Measurements from ENCODE around the gene DENND6B.

The DENND6B gene

GRCh38 chr22:50298266-50298637 lies 28.6 kb downstream of the DENND6B start:
- H3K4me3 ChIP-seq (replicated peaks; ENCODE audit: low read depth, low read length) = no peak overlapping the region
- TF ChIP-seq CTCF (IDR thresholded peaks at IDR 0.05; ENCODE audit: low read depth, low read length, missing control alignments) = no peak

GRCh38 chr22:50297510-50298265 lies 29.1 kb downstream of the DENND6B start:
- H3K4me3 ChIP-seq (replicated peaks; ENCODE audit: low read depth, low read length) = no peak overlapping the region
- no peak for TF ChIP-seq CTCF (IDR thresholded peaks at IDR 0.05; ENCODE audit: low read depth, low read length, missing control alignments)
- DNase-seq (ENCODE audit: extremely low read depth, low read depth) = no peak

More at GRCh38 chr22:50298266-50298637, 28.6 kb downstream of the DENND6B start:
- DNase-seq (ENCODE audit: extremely low read depth, low read depth) = no peak

DNA sequence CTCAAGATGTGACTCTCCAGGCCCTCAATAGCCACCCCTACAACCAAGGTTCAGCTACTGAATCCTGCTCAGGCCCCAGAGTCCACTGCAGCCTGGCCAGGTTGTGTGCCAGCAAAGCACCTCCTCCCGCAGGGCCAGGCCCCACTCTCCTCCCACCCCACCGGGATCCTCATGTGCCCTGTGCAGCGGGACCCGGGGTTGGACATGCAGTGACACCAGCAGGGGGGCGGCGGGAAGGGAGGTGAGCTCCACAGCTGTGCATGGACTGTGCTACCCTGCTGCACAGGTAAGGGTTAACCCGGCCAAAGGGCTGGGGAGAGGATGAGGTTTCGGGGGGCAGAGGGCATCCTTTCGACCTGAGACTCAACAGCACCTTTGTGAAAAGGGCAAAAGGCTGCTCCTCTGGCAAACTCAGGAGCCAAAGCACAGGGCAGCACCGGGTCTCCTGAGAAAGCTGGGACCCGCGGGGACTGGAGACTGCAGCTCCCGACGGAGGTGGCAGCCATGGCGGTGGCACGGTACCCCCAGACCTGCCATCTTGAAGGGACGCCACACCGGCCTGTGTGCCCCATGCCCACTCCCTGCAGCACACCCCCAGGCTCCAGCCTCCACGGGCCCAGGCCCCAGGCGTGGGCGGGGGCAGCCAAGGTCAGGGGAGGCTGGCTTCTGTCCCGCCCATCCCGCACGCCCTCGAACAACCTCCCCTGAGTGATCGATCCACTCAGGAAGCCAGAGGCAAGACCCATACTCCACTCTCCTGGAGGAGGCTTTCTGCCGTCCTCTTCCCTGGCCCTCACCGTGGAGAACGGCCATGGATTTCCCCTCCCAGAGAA lies 29.9 kb downstream of the DENND6B start:
- no peak for DNase-seq (ENCODE audit: extremely low read depth, low read depth)
- H3K4me3 ChIP-seq (replicated peaks; ENCODE audit: low read depth, low read length) = no peak overlapping the region
- TF ChIP-seq CTCF (IDR thresholded peaks at IDR 0.05; ENCODE audit: low read depth, low read length, missing control alignments) = no peak

GRCh38 chr22:50294319-50294656 lies 32.5 kb downstream of the DENND6B start:
- DNase-seq (ENCODE audit: extremely low read depth, low read depth) = no peak
- TF ChIP-seq CTCF (IDR thresholded peaks at IDR 0.05; ENCODE audit: low read depth, low read length, missing control alignments) = no peak

GRCh38 chr22:50293441-50294318 lies 33.1 kb downstream of the DENND6B start:
- H3K4me3 ChIP-seq (replicated peaks; ENCODE audit: low read depth, low read length) = peak overlapping the region; percentile 32
- TF ChIP-seq CTCF (IDR thresholded peaks at IDR 0.05; ENCODE audit: low read depth, low read length, missing control alignments) = no peak
- DNase-seq (ENCODE audit: extremely low read depth, low read depth) = no peak

More at GRCh38 chr22:50294319-50294656, 32.5 kb downstream of the DENND6B start:
- peak overlapping the region; percentile 32 for H3K4me3 ChIP-seq (replicated peaks; ENCODE audit: low read depth, low read length)

DNA sequence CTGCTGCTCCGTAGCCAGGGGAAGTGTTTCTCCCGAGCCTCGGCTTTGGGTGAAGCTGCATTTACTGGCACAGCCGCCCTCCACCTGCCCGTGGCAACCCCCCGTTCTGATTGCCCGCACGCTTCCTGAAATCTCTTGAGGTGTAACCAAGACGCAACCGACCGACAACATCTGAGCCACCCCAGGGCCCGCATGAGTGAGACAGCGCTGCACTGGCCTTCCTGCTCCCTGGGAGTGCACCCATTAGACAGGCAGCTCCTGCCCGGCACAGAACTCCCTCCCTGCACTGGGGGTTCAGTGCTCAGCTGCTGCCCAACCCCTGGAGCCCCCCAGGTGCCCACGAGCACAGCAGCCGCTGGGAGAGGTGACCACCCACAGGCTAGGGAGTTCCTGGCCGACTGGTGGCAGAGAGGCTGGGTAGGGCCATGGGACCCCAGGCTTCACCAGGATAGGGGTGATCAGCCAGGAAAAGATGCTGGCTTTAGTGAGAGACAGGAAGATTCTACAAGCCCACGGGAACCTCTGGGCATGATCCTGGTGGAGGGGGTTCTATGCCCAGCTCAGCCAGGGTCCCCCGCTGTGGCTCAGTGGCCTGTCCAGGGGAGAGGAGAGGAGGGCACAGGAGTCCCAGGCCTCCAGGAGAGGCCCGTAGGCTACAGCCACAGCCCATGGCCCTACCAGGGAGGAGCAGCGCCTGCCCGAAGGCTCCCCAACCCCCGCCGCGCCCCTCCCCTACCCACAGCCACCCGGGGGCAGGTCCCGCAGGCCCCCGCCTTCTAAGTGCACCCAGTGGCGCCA lies 34.0 kb downstream of the DENND6B start:
- peak overlapping the region; percentile 32 for H3K4me3 ChIP-seq (replicated peaks; ENCODE audit: low read depth, low read length)
- no peak for TF ChIP-seq CTCF (IDR thresholded peaks at IDR 0.05; ENCODE audit: low read depth, low read length, missing control alignments)
- no peak for DNase-seq (ENCODE audit: extremely low read depth, low read depth)

Data from HFF-Myc (cell line).